Chondrocyte (in vitro differentiated cells): ENCODE measurements around the gene FADS6. TPM values are rescaled to one million over a fixed set of nuclear protein-coding genes. Genes with fewer than 3 reads are reported as not detected.

Experiments used
- DNase-seq: peaks from one replicate; pipeline ENCODE4 v3.0.0; 2021; ENCODE audit warnings: mixed read lengths, low spot score
- H3K27ac Mint-ChIP-seq: one replicate; pipeline ENCODE4 v1.8.0; 2021; ENCODE audit warnings: mild to moderate bottlenecking, moderate library complexity, mixed read lengths; ENCODE audit not compliant: unreplicated experiment
- H3K27me3 Mint-ChIP-seq: 2 replicates; pipeline ENCODE4 v1.8.0; 2021; ENCODE audit warnings: low read depth, mixed read lengths
- H3K36me3 Mint-ChIP-seq: 2 replicates; pipeline ENCODE4 v1.8.0; 2021; ENCODE audit warnings: low read depth, mixed read lengths
- H3K4me1 Mint-ChIP-seq: 2 replicates; pipeline ENCODE4 v1.8.0; 2021; ENCODE audit warnings: low read depth, mild to moderate bottlenecking, mixed read lengths
- H3K4me3 Mint-ChIP-seq: one replicate; pipeline ENCODE4 v1.8.0; 2021; ENCODE audit warnings: mild to moderate bottlenecking, moderate library complexity, mixed read lengths; ENCODE audit not compliant: unreplicated experiment
- H3K9me3 Mint-ChIP-seq: 2 replicates; pipeline ENCODE4 v1.8.0; 2021; ENCODE audit warnings: low read depth, mixed read lengths
- CTCF ChIP-seq: fragments of 200-600 bp; sonication (generic); IDR thresholded peaks from 2 replicates; pipeline ENCODE4 v1.5.0; 2021; ENCODE audit warnings: antibody characterized with exemption, mild to moderate bottlenecking, moderate library complexity
- total RNA-seq: library from RNA; stranded (reverse); gene quantifications from 3 replicates; pipeline ENCODE4 v1.2.1, GENCODE V29; 2021

Gene FADS6
- total RNA-seq, 1 donor from 2014 or later, result not detected

- DNase-seq, result no peak
- H3K36me3 Mint-ChIP-seq, result peaks cover 3% of the 10 kb centered on the region
- no peak overlapping the region for H3K4me3 Mint-ChIP-seq
- no peak for TF ChIP-seq CTCF
- H3K27me3 Mint-ChIP-seq, result no peaks in the 10 kb centered on the region
- H3K9me3 Mint-ChIP-seq, result no peaks in the 10 kb centered on the region
- peaks cover 19% of the 10 kb centered on the region for H3K4me1 Mint-ChIP-seq
- no peak overlapping the region for H3K27ac Mint-ChIP-seq
Measured at GRCh38 chr17:74868251-74868907, 25.1 kb downstream of the FADS6 start.

- no peak for TF ChIP-seq CTCF
- H3K4me3 Mint-ChIP-seq, result no peak overlapping the region
- no peaks in the 10 kb centered on the region for H3K9me3 Mint-ChIP-seq
- H3K36me3 Mint-ChIP-seq, result peaks cover 4% of the 10 kb centered on the region
- peaks cover 6% of the 10 kb centered on the region for H3K27me3 Mint-ChIP-seq
- peaks cover 13% of the 10 kb centered on the region for H3K4me1 Mint-ChIP-seq
- H3K27ac Mint-ChIP-seq, result no peak overlapping the region
- DNase-seq, result peak; percentile 80
Measured at GRCh38 chr17:74866198-74866835, 27.1 kb downstream of the FADS6 start.

- H3K9me3 Mint-ChIP-seq, result no peaks in the 10 kb centered on the region
- H3K27me3 Mint-ChIP-seq, result peaks cover 7% of the 10 kb centered on the region
- H3K27ac Mint-ChIP-seq, result no peak overlapping the region
- H3K4me3 Mint-ChIP-seq, result no peak overlapping the region
- peaks cover 12% of the 10 kb centered on the region for H3K4me1 Mint-ChIP-seq
- peak; percentile 85 for DNase-seq
- H3K36me3 Mint-ChIP-seq, result peaks cover 4% of the 10 kb centered on the region
- no peak for TF ChIP-seq CTCF
Measured at GRCh38 chr17:74865504-74866197, 27.8 kb downstream of the FADS6 start.

- TF ChIP-seq CTCF, result peak; percentile 88
- Mint-ChIP-seq H3K27me3 (peaks cover 12% of the 10 kb centered on the region), H3K27ac (no peak overlapping the region), H3K9me3 (no peaks in the 10 kb centered on the region), H3K4me1 (peaks cover 14% of the 10 kb centered on the region), H3K36me3 (peaks cover 4% of the 10 kb centered on the region), H3K4me3 (no peak overlapping the region)
- DNase-seq, result no peak
Measured at GRCh38 chr17:74864866-74865395, 28.5 kb downstream of the FADS6 start.

GRCh38 chr17:74864297-74864865 lies 29.1 kb downstream of the FADS6 start:
- peak; percentile 73 for DNase-seq
- Mint-ChIP-seq H3K27ac (no peak overlapping the region), H3K4me3 (no peak overlapping the region), H3K27me3 (peaks cover 12% of the 10 kb centered on the region), H3K4me1 (peaks cover 14% of the 10 kb centered on the region), H3K36me3 (peaks cover 4% of the 10 kb centered on the region), H3K9me3 (no peaks in the 10 kb centered on the region)
- no peak for TF ChIP-seq CTCF
